DND-41 (cell line): ENCODE measurements around the gene ZDHHC6.

Experiments
- ATAC-seq: fragments of 200-7000 bp; cut with Tn5 transposase; 3 replicates; pipeline ENCODE4 v1.9.1; 2021; ENCODE audit warnings: low read depth; ENCODE audit not compliant: insufficient read depth
- DNase-seq: peaks from one replicate; pipeline ENCODE4 v3.0.0-alpha.2; 2020
- H2AFZ ChIP-seq: 2 replicates; pipeline ENCODE4 v1.6.0; 2012; ENCODE audit warnings: low read depth, low read length
- H3K27ac ChIP-seq: 2 replicates; pipeline ENCODE4 v1.5.1; 2012; ENCODE audit warnings: low read length, inconsistent platforms
- H3K27me3 ChIP-seq: fragments of 200-600 bp; sonication (generic); 2 replicates; pipeline ENCODE4 v1.6.0; 2012; ENCODE audit warnings: low read length, mild to moderate bottlenecking, inconsistent platforms; ENCODE audit not compliant: insufficient read depth, poor library complexity
- H3K36me3 ChIP-seq: 2 replicates; pipeline ENCODE4 v1.5.1; 2012; ENCODE audit warnings: low read length, inconsistent platforms; ENCODE audit not compliant: insufficient read depth
- H3K4me1 ChIP-seq: 2 replicates; pipeline ENCODE4 v1.5.1; 2012; ENCODE audit warnings: mild to moderate bottlenecking, low read length; ENCODE audit not compliant: insufficient read depth
- H3K4me2 ChIP-seq: 2 replicates; pipeline ENCODE4 v1.6.0; 2012; ENCODE audit warnings: mild to moderate bottlenecking, moderate library complexity, low read length, inconsistent platforms; ENCODE audit not compliant: insufficient read depth
- H3K4me3 ChIP-seq, 2 experiments: fragments of 200-600 bp in 1 of 2; shearing (Covaris generic) in 1 of 2; 2 replicates each; pipeline ENCODE4 v1.5.1; 2012 to 2016; ENCODE audit warnings: inconsistent platforms in 2 of 2, low read length in 2 of 2, mild to moderate bottlenecking in 2 of 2, low read depth in 1 of 2, moderate library complexity in 1 of 2
- H3K79me2 ChIP-seq: 2 replicates; pipeline ENCODE4 v1.6.0; 2012; ENCODE audit warnings: low read length, inconsistent platforms; ENCODE audit not compliant: insufficient read depth
- H3K9ac ChIP-seq: 2 replicates; pipeline ENCODE4 v1.6.0; 2012; ENCODE audit warnings: low read depth, mild to moderate bottlenecking, inconsistent platforms, low read length, moderate library complexity
- H3K9me3 ChIP-seq: 2 replicates; pipeline ENCODE4 v1.5.1; 2012; ENCODE audit warnings: low read length, moderate library complexity, mild to moderate bottlenecking, inconsistent platforms; ENCODE audit not compliant: insufficient read depth, severe bottlenecking
- H4K20me1 ChIP-seq: 2 replicates; pipeline ENCODE4 v1.6.0; 2012; ENCODE audit warnings: low read length; ENCODE audit not compliant: insufficient read depth
- EZH2 ChIP-seq: IDR thresholded peaks from 3 replicates; pipeline ENCODE4 v1.6.1; 2012; ENCODE audit warnings: borderline replicate concordance, low read depth, mild to moderate bottlenecking, moderate library complexity, low read length, inconsistent platforms; ENCODE audit not compliant: severe bottlenecking
- TF ChIP-seq, protein P1 (sequence below): IDR thresholded peaks from 2 replicates; pipeline ENCODE4 v1.5.1; 2012; ENCODE audit warnings: borderline replicate concordance, low read length, moderate library complexity, mild to moderate bottlenecking; ENCODE audit not compliant: poor library complexity, severe bottlenecking; ENCODE audit errors: extremely low read depth

The ZDHHC6 gene

DNA sequence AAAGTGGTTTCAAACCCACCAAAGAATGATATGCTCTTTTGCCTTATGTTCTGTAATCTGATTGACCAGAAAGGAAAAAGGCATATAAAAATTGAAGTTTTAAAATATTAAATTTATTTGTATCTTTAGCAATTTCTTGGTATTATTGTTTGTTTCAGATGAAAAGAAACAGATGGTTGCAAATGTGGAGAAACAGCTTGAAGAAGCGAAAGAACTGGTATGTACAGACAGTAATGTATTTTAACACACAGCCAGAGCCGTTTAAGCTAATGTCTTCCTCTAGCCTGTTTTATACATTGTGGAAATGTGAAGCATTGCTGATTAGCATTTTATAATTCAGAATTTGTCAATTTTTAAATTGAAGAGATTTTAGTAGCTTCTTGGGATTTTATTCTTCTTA, 13.7 kb upstream of the ZDHHC6 start:
- Histone ChIP-seq H3K79me2 (peaks cover 4% of the 10 kb centered on the region; the same call in 1 of the 2 replicates), H3K4me2 (no peak overlapping the region), H3K27ac (no peak overlapping the region), H3K27me3 (no peaks in the 10 kb centered on the region), H4K20me1 (peaks cover 2% of the 10 kb centered on the region; the same call in 1 of the 2 replicates), H3K4me1 (peaks cover 2% of the 10 kb centered on the region; the same call in 1 of the 2 replicates), H3K4me3 (no peak overlapping the region), H3K9me3 (no peaks in the 10 kb centered on the region), H3K9ac (no peak overlapping the region), H3K36me3 (peaks cover 28% of the 10 kb centered on the region), H2AFZ (no peak overlapping the region)
- no peak for ATAC-seq
- DNase-seq: no peak
- no peak for TF ChIP-seq EZH2
- TF ChIP-seq, protein P1, sequence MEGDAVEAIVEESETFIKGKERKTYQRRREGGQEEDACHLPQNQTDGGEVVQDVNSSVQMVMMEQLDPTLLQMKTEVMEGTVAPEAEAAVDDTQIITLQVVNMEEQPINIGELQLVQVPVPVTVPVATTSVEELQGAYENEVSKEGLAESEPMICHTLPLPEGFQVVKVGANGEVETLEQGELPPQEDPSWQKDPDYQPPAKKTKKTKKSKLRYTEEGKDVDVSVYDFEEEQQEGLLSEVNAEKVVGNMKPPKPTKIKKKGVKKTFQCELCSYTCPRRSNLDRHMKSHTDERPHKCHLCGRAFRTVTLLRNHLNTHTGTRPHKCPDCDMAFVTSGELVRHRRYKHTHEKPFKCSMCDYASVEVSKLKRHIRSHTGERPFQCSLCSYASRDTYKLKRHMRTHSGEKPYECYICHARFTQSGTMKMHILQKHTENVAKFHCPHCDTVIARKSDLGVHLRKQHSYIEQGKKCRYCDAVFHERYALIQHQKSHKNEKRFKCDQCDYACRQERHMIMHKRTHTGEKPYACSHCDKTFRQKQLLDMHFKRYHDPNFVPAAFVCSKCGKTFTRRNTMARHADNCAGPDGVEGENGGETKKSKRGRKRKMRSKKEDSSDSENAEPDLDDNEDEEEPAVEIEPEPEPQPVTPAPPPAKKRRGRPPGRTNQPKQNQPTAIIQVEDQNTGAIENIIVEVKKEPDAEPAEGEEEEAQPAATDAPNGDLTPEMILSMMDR: no peak

DNA sequence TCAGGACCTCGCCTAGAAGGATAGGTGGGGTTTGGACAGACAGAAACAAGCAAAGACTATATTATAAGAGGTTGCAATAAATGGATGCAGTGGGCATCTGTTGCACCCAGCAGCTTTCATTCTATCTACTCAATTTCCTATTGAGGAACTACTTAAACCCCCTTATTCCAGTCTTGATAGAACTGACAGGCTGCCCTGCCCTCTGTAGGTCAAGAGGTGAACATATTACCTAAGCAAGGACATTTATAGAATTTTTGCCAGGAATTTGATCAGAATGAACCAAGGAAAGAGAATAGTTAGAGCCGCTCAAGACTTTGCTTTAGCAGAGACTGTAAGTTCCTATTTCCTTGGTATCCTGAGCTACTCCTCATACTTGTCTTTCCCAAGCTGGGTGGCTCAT, 9.8 kb upstream of the ZDHHC6 start:
- Histone ChIP-seq H3K9me3 (no peaks in the 10 kb centered on the region), H3K79me2 (peaks cover 17% of the 10 kb centered on the region; the same call in 1 of the 2 replicates), H3K27ac (no peak overlapping the region), H4K20me1 (peaks cover 2% of the 10 kb centered on the region; the same call in 1 of the 2 replicates), H3K4me1 (peaks cover 2% of the 10 kb centered on the region; the same call in 1 of the 2 replicates), H2AFZ (no peak overlapping the region), H3K4me2 (no peak overlapping the region), H3K27me3 (no peaks in the 10 kb centered on the region), H3K4me3 (no peak overlapping the region), H3K36me3 (no peaks in the 10 kb centered on the region), H3K9ac (no peak overlapping the region)
- ATAC-seq (no peak), DNase-seq (no peak)
- TF ChIP-seq, protein P1: peak; percentile 39
- TF ChIP-seq EZH2: no peak

DNA sequence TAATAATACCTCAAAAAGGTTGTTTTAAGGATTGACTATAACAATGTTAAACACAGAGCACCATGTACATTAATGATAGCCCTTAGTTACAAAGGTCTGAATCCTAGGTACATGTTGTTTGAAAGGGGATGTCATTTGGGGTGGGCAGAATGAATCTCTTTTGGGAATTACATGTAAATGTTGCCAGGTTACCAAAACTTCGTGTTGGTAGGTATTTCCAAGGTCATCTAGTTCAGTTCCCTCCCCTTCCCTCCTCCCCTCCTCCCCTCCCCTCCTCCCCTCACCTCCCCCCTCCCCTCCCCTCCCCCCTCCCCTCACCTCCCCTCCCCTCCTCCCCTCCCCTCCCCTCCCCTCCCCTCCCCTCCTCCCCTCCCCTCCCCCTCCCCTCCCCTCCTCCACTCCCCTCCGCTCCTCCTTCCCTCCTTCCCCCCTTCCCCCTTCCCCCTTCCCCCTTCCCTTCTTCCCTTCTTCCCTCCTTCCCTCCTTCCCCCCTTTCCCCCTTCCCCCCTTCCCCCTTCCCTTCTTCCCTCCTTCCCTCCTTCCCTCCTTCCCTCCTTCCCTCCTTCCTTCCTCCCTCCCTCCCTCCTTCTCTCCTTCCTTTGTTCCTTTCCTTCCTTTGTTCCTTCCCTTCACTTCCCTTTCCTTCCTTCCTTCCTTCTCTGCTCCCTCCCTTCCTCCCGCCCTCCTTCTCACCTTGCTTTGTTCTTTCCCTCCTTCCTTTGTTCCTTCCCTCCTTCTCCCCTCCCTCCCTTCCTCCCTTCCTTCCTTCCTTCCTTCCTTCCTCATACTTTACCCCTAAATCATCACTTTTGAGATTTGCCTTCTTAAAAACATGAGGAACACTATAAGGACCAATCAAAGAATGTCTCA, 8.4 kb upstream of the ZDHHC6 start:
- H3K9ac ChIP-seq: no peak overlapping the region
- no peak for ATAC-seq
- no peaks in the 10 kb centered on the region for H3K27me3 ChIP-seq
- no peak overlapping the region for H3K4me2 ChIP-seq
- no peaks in the 10 kb centered on the region for H3K9me3 ChIP-seq
- no peaks in the 10 kb centered on the region; the same call in 1 of the 2 replicates for H3K36me3 ChIP-seq
- peaks cover 30% of the 10 kb centered on the region for H3K79me2 ChIP-seq
- H2AFZ ChIP-seq: no peak overlapping the region
- H3K4me3 ChIP-seq: no peak overlapping the region
- DNase-seq: no peak
- TF ChIP-seq, protein P1: no peak
- TF ChIP-seq EZH2: no peak
- no peak overlapping the region for H3K27ac ChIP-seq
- peaks cover 2% of the 10 kb centered on the region; the same call in 1 of the 2 replicates for H3K4me1 ChIP-seq
- H4K20me1 ChIP-seq: peaks cover 6% of the 10 kb centered on the region
